SIG-M5 treated with dmso at 0.1 percent for 504 hours (cell line): ENCODE results near the gene ASXL1.
"Not testable (repeated sequence)": the region's sequence is repeated elsewhere in the genome, so short reads cannot be mapped to it uniquely, and the experiment has no call there.

Experiments
- DNase-seq: peaks from one replicate; lab custom pipeline; 2025; ENCODE audit not compliant: unreplicated experiment; lab: John Stamatoyannopoulos, UW

The ASXL1 gene

DNA sequence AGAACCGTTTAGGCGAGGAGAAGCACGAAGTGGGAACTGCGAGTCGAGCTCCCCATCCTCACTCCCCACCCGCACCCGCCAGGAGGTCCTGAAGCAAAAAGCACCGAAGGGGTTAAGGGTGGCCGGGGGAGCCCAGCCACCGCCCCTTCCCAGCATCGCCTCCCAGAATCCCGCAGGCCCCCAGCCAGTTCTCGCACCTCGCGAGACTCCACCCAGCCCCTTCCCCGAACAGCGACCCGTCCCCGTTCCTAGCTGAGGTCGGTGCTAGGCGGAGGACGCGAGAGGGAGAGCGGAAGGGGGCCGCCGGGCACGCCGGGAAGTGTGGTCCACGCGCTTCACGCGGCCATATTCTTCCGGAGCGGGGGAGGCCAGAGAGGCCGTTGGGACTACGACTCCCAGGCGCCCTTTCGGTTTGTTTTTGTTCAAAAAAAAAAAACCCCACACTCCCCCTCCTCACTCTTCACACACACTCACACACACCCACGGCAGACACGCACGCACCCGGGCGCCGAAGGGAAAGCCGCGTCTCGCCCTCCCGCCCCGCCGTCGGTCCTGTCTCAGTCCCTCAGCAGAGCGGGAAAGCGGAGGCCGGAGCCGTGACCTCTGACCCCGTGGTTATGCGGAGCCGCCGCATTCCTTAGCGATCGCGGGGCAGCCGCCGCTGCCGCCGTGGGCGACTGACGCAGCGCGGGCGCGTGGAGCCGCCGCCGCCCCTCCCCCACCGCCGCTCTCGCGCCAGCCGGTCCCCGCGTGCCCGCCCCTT is at the start of gene ASXL1:
Gene ASXL1, plus strand, starts transcription at position 463 of the 763 bp plus-strand sequence. CDS start 445 bp downstream, outside the sequence.
- peak; percentile 97 for DNase-seq

DNA sequence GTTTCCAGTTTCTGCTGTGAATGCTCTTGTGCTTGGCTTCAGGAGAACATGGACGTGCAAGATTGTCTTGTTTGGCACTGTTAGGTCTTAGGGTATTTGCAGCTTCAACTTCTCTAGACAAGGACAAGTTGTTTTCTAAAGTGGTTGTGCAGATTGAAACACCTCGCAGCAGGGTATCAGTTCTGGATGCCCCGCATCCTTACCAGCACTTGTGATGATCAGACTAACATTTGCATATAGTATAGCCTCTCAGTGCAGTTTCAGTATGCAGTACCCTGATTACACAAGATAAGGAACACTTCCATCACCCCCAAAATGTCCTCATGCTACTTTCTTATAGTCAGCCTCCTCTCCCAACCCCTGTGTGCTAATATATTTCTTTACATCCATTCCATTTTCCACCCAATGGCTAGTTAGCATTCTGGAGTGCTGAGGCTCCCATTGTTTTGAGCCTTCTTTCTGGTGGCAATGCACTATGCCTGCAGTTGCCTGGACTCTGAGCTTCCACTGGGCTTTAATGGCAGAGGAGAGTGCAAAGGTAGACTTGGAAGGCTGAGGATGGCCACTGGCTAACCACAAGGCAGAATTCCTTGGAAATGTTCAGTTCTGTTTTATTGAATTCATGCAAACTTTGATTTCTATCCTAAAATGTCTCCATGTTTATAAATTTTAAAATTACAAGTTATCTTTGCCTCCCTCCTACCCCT is 45.3 kb upstream of the ASXL1 start:
- DNase-seq, result no peak

DNA sequence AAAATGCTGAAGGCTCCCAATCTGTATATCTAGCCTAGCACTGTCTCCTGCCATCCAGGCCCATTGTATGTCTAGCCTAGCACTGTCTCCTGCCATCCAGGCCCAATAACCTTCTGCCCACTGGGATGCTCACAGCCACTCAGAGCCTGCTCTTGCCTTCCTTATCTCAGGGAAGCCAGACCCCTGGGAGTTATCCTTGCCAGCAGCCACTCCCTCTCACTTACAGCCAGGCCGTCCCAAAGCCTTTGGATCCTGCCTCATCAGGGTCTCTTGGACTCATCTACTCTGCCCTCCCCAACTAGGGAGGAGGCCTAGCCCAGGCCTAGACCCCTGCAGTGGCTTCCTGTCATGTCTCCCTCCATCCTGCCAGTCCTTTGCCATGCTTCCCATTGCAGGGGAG is 43.4 kb upstream of the ASXL1 start:
- no peak for DNase-seq

DNA sequence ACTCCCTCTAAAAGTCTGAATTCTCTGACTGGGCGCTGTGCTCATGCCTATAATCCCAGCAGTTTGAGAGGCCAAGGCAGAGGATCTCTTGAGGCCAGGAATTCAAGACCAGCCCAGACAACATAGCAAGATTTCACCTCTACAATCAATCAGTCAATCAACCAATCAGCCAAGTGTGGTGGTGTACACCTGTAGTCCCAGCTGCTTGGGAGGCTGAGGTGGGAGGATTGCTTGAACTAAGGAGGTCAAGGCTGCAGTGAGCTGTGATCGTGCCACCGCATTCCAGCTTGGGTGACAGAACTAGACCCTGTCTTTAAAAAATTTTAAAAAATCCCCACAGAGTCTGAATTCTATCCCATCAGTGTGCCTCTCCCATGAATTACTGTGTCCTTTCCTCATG is 42.7 kb upstream of the ASXL1 start:
- DNase-seq, result no peak

DNA sequence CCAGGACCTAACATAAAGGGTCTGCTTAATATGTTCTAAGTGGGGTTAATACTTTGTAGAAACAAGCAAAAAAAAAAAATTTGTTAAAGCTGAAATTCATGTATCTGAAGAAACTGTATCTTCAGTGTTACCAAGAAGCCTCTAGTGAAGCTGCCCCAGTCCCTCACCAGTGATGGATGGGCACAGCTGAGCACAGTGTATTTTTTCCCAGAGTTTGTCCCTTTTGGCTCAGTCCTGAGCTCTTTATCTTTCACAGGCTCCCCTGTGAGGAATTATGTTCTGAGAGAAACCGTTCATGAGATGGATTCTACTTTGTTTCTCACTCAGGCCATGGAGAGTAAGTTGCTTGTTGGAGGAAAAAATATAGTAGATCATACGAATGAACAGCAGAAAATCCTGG is 42.2 kb upstream of the ASXL1 start:
- no peak for DNase-seq

DNA sequence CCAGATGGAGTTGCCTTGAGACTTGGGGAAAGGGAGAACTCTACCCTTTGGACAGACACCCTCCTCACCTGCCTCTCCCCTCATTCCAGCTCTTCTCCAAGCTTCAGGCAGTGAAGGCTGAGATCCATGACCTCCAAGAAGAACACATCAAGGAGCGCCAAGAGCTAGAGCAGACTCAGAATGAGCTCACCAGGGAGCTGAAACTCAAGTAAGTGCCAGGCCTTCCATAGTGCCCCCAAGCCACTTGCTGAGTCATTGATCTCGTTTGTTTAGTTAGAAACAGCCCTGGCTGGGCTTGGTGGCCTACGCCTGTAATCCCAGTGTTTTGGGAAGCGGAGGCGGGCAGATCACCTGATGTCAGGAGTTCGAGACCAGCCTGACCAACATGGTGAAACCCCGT is 41.5 kb upstream of the ASXL1 start:
- DNase-seq, result no peak

- DNase-seq, result no peak
Observed at GRCh38 chr20:32319100-32319499, 39.0 kb upstream of the ASXL1 start.

DNA sequence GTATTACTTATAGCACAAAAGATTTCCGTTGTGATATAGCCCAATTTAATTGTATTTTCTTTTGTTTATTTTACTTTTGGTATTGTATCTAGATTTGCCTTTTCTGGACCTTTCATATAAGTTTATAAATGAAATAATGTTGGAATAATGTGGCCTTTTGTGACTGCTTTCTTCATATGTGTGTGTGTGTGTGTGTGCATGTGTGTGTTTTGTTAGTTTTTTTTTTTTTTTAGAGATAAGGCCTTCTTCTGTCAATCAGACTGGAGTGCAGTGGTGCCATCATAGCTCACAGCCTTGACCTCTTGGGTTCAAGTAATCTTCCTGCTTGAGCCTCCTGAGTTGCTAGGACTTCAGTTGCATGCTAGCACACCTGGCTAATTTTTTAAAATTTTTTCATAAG is 37.8 kb upstream of the ASXL1 start:
- DNase-seq, result no peak

DNA sequence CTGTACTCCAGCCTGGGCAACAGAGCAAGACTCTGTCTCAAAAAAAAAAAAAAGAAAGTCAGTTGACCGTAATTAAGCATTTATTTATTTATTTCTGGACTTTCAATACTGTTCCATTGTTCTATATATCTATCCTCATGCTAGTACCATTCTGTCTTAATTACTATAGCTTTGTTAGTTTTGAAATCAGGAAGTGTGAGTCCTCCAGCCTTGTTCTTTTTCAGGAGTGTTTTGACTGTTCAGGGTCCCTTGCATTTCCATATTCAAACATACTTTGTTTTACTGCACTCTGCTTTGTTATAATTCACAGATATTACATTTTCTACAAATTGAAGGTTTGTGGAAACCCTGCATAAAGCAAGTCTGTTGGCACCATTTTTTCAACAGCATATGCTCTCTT is 36.7 kb upstream of the ASXL1 start:
- no peak for DNase-seq

DNA sequence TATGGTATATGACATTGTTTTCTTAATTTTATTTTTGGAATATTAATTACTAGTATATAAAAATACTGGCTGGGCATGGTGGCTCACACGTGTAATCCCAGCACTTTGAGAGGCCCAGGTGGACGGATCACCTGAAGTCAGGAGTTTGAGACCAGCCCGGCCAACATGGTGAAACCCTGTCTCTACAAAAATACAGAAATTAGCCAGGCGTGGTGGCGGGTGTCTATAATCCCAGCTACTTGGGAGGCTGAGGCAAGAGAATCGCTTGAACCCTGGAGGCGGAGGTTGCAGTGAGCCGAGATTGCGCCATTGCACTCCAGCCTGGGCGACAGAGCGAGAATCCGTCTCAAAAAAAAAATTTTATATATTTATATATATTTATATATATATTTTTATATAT is 35.9 kb upstream of the ASXL1 start:
- DNase-seq, result not testable (repeated sequence)

DNA sequence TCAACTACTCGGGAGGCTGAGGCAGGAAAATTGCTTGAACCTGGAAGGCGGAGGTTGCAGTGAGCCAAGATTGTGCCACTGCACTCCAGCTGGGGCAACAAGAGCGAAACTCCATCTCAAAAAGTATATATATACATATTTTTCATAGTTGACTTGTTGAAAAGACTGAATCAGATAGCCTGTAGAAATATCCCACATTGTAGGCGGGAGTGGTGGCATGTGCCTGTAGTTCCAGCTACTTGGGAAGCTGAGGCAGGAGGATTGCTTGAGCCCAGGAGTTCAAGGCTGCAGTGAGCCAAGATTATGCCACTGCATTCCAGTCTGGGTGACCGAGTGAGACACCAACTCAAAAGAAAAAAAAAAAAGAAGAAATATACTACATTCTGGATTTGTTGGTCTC is 34.4 kb upstream of the ASXL1 start:
- DNase-seq, result not testable (repeated sequence)

- peak; percentile 56 for DNase-seq
Observed at GRCh38 chr20:32325706-32326503, 32.2 kb upstream of the ASXL1 start.

DNA sequence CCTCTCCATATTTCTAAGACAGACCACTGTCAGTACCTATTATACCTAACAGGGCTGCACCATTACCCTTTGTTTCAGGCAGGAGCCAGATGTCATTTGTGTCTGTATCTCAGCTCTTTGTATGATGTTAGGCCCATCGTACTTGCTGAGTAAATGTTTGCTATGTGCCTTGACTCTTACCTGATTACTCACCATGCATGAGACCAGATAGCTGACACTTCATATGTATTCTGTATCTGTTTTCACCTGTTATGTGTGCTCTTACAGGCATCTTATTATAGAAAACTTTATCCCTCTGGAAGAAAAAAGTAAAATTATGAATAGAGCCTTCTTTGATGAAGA is 31.7 kb upstream of the ASXL1 start:
- DNase-seq, result no peak

DNA sequence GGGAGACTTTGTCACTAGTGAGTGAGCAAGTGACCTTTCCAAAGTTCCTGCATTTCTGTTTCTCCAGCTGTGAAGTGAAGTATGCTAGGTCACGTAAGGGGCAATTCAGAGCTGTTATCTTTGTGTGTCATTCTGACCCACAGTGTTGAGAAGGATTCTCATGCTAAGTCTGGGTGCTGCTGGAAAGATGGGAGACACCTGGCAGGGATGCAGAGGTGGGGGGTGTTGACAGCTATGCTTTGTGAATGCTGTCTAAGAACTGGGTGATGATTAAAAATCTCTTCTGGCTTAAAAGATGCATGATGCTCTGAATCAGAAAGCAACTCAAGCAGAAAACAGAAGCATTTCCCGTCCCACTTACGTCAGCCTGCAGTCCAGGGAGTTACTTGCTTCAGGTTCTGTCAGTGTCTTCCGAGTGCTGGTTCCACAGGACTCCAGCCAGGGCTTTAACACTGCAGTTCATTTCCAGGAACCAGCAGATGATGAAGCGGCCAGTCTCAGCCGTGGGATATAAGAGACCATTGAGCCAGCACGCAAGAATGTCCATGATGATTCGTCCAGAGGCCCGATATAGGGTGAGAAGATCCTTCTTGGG is 30.9 kb upstream of the ASXL1 start:
- DNase-seq, result no peak

- no peak for DNase-seq
Observed at GRCh38 chr20:32329817-32330554, 28.1 kb upstream of the ASXL1 start.

GRCh38 chr20:32330555-32330897 is 27.6 kb upstream of the ASXL1 start:
- DNase-seq, result no peak

GRCh38 chr20:32332614-32333013 is 25.5 kb upstream of the ASXL1 start:
- no peak for DNase-seq

- no peak for DNase-seq
Observed at GRCh38 chr20:32333181-32333987, 24.7 kb upstream of the ASXL1 start.

GRCh38 chr20:32333988-32334885 is 23.9 kb upstream of the ASXL1 start:
- no peak for DNase-seq
